Keratinocyte (primary cell): Measurements from ENCODE around the gene TOMM20. TPM values are rescaled to one million over a fixed set of nuclear protein-coding genes. Genes with fewer than 3 reads are reported as not detected.

Experiments
- DNase-seq: peaks from one replicate; pipeline ENCODE4 v3.0.0-alpha.2; 2011; ENCODE audit warnings: low read depth, missing footprints, low spot score
- FAIRE-seq: peaks from 2 replicates; lab custom pipeline; 2011; peaks lifted over from hg19 to GRCh38; lab: Jason Lieb, UNC
- H2AFZ ChIP-seq: 2 replicates; pipeline ENCODE4 v1.6.0; 2012; ENCODE audit warnings: low read length, control low read depth, inconsistent platforms; ENCODE audit not compliant: control insufficient read depth
- H3K27ac ChIP-seq: 2 replicates; pipeline ENCODE4 v1.5.1; 2011; ENCODE audit warnings: low read length; ENCODE audit not compliant: control insufficient read depth, insufficient read depth
- H3K27me3 ChIP-seq: 3 replicates; pipeline ENCODE4 v1.6.0; 2011; ENCODE audit warnings: low read length; ENCODE audit not compliant: control insufficient read depth, insufficient read depth; ENCODE audit errors: extremely low read depth
- H3K36me3 ChIP-seq, 2 experiments: 2 replicates in 1 of 2; 3 replicates in 1 of 2; pipeline ENCODE4 v1.5.1; 2011; ENCODE audit warnings: low read length in 2 of 2, mild to moderate bottlenecking in 1 of 2; ENCODE audit not compliant: control insufficient read depth in 2 of 2, insufficient read depth in 2 of 2; ENCODE audit errors: extremely low read depth in 1 of 2
- H3K4me1 ChIP-seq: 3 replicates; pipeline ENCODE4 v1.5.1; 2011; ENCODE audit warnings: low read length; ENCODE audit not compliant: control insufficient read depth, insufficient read depth; ENCODE audit errors: extremely low read depth
- H3K4me2 ChIP-seq: 3 replicates; pipeline ENCODE4 v1.6.0; 2011; ENCODE audit warnings: low read depth, low read length; ENCODE audit not compliant: control insufficient read depth, insufficient read depth; ENCODE audit errors: extremely low read depth
- H3K4me3 ChIP-seq, 3 experiments: fragments of 200-600 bp in 1 of 3; sonication (generic) in 1 of 3; 2 replicates in 2 of 3; 3 replicates in 1 of 3; pipeline ENCODE4 v1.5.1; 2011 to 2016; ENCODE audit warnings: low read length in 3 of 3, mild to moderate bottlenecking in 3 of 3, control low read depth in 2 of 3, inconsistent platforms in 1 of 3, low read depth in 1 of 3, mixed read lengths in 1 of 3, mixed run types in 1 of 3, moderate library complexity in 1 of 3; ENCODE audit not compliant: control insufficient read depth in 2 of 3, insufficient read depth in 2 of 3; ENCODE audit errors: extremely low read depth in 1 of 3
- H3K79me2 ChIP-seq: 2 replicates; pipeline ENCODE4 v1.6.0; 2012; ENCODE audit warnings: low read length; ENCODE audit not compliant: control insufficient read depth, insufficient read depth
- H3K9ac ChIP-seq: 3 replicates; pipeline ENCODE4 v1.6.0; 2011; ENCODE audit warnings: low read length; ENCODE audit not compliant: control insufficient read depth, insufficient read depth; ENCODE audit errors: extremely low read depth
- H3K9me1 ChIP-seq: 3 replicates; pipeline ENCODE4 v1.6.0; 2011; ENCODE audit warnings: low read length; ENCODE audit not compliant: control insufficient read depth, insufficient read depth; ENCODE audit errors: extremely low read depth
- H3K9me3 ChIP-seq: 2 replicates; pipeline ENCODE4 v1.5.1; 2012; ENCODE audit warnings: low read depth, low read length; ENCODE audit not compliant: control insufficient read depth
- H4K20me1 ChIP-seq: 3 replicates; pipeline ENCODE4 v1.6.0; 2011; ENCODE audit warnings: low read length; ENCODE audit not compliant: control insufficient read depth, insufficient read depth; ENCODE audit errors: extremely low read depth
- EZH2 ChIP-seq: IDR thresholded peaks from one replicate; pipeline ENCODE4 v1.6.1; 2012; ENCODE audit warnings: inconsistent platforms, mild to moderate bottlenecking, low read length, moderate library complexity
- dilution Hi-C: fragments of 300-500 bp; cut with MboI; formaldehyde crosslinking; loops from one replicate; pipeline ENCODE4 v1.7.0; 2020; ENCODE audit warnings: low sequenced_read_pairs; ENCODE audit not compliant: extremely low pct_ligation_motif_present
- polyA plus RNA-seq, 5 experiments: library from polyadenylated mRNA; depleted of rRNA in 3 of 5; stranded (reverse) in 3 of 5; stranded (forward) in 1 of 5; unstranded in 1 of 5; fragments of >200 nt; gene quantifications; 1 replicate in 1 of 5; 2 replicates in 3 of 5; 3 replicates in 1 of 5; pipeline versions ENCODE4 v1.2.1 to v1.2.3, GENCODE V29; 2011 to 2012; ENCODE audit warnings: missing spikeins in 2 of 5, low read depth in 1 of 5, low replicate concordance in 1 of 5
- TF ChIP-seq, protein P1 (sequence below), 3 experiments: IDR thresholded peaks in 1 of 3; conservative IDR thresholded peaks in 1 of 3; optimal IDR thresholded peaks in 1 of 3; 2 replicates in 2 of 3; 3 replicates in 1 of 3; pipeline versions ENCODE3 to v1.5.1; 2011; ENCODE audit warnings: low read length in 3 of 3, mild to moderate bottlenecking in 3 of 3, moderate library complexity in 2 of 3, control low read depth in 1 of 3, inconsistent platforms in 1 of 3; ENCODE audit not compliant: insufficient read depth in 2 of 3; ENCODE audit errors: extremely low read depth in 1 of 3

TOMM20 gene
- polyA plus RNA-seq, 1 donor (not counting 4 experiments of a cell fraction or from before 2014, with no cell fraction given) = 140 TPM

DNA sequence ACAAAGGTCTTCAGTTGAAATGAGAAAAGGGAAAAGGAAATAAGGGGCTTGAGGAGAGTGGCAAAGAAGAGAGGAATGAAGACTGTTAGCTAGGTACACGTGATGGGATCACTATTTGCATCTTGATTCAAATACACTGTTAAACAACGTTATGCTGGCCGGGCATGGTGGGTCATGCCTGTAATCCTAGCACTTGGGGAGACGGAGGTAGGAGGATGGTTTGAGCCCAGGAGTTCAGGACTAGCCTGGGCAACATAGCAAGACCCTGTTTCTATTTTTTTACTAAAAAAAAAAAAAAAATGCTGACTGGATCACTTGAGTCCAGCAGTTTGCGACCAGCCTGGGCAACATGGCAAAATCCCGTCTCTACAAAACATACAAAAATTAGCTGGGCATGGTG lies 30.0 kb upstream of the TOMM20 start:
- H3K4me1 ChIP-seq = peaks cover 6% of the 10 kb centered on the region
- no peaks in the 10 kb centered on the region for H3K9me1 ChIP-seq
- no peak for FAIRE-seq
- no peak overlapping the region for H3K4me3 ChIP-seq
- no peaks in the 10 kb centered on the region for H4K20me1 ChIP-seq
- no peak for DNase-seq
- H2AFZ ChIP-seq = no peak overlapping the region
- no peak overlapping the region for H3K4me2 ChIP-seq
- no peak overlapping the region for H3K27ac ChIP-seq
- TF ChIP-seq EZH2 = no peak
- TF ChIP-seq, protein P1, sequence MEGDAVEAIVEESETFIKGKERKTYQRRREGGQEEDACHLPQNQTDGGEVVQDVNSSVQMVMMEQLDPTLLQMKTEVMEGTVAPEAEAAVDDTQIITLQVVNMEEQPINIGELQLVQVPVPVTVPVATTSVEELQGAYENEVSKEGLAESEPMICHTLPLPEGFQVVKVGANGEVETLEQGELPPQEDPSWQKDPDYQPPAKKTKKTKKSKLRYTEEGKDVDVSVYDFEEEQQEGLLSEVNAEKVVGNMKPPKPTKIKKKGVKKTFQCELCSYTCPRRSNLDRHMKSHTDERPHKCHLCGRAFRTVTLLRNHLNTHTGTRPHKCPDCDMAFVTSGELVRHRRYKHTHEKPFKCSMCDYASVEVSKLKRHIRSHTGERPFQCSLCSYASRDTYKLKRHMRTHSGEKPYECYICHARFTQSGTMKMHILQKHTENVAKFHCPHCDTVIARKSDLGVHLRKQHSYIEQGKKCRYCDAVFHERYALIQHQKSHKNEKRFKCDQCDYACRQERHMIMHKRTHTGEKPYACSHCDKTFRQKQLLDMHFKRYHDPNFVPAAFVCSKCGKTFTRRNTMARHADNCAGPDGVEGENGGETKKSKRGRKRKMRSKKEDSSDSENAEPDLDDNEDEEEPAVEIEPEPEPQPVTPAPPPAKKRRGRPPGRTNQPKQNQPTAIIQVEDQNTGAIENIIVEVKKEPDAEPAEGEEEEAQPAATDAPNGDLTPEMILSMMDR (optimal IDR thresholded peaks at IDR 0.05 in 1 of 3, IDR thresholded peaks at IDR 0.05 in 1 of 3, conservative IDR thresholded peaks at IDR 0.05 in 1 of 3; ENCODE audit: extremely low read depth in 1 of 3, insufficient read depth in 2 of 3, low read length in 3 of 3) = no peak
- H3K36me3 ChIP-seq = peaks cover 13 to 16% of the 10 kb centered on the region in 2 experiments
- H3K27me3 ChIP-seq = no peaks in the 10 kb centered on the region
- H3K9me3 ChIP-seq = no peaks in the 10 kb centered on the region
- H3K9ac ChIP-seq = no peak overlapping the region
- dilution Hi-C loops = no loop called here
- H3K79me2 ChIP-seq = peaks cover 31% of the 10 kb centered on the region

DNA sequence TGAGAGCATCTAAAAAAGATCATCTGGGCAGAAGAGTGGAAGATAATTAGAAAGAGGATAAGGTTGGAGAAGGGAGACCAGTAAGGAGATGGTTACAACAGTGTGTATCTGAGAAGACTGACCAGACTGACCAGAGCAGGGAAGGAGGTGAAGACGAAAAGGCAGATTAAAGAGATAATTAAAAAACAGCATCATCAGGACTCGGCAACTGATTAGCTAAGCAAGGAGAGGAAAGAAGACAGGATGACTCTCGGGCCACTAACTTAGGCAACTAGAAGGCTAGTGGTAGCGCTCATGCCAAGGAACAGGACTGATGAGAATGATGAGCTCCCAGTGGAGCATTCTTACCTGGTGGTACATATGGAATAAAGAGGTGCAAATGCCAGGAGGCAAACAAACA lies 28.5 kb upstream of the TOMM20 start:
- Histone ChIP-seq H3K9me1 (no peaks in the 10 kb centered on the region), H3K9ac (no peak overlapping the region), H4K20me1 (no peaks in the 10 kb centered on the region), H2AFZ (no peak overlapping the region), H3K4me3 (no peak overlapping the region), H3K4me1 (peaks cover 6% of the 10 kb centered on the region), H3K79me2 (peaks cover 31% of the 10 kb centered on the region), H3K9me3 (no peaks in the 10 kb centered on the region), H3K36me3 (peaks cover 14 to 21% of the 10 kb centered on the region in 2 experiments), H3K27me3 (no peaks in the 10 kb centered on the region), H3K4me2 (no peak overlapping the region), H3K27ac (no peak overlapping the region)
- no peak for DNase-seq
- TF ChIP-seq, protein P1 (optimal IDR thresholded peaks at IDR 0.05 in 1 of 3, IDR thresholded peaks at IDR 0.05 in 1 of 3, conservative IDR thresholded peaks at IDR 0.05 in 1 of 3; ENCODE audit: extremely low read depth in 1 of 3, insufficient read depth in 2 of 3, low read length in 3 of 3) = no peak
- TF ChIP-seq EZH2 = no peak
- no peak for FAIRE-seq
- dilution Hi-C loops = no loop called here
